ACHN (cell line): ENCODE measurements around the gene SMR3B.

Source experiments
- DNase-seq: peaks from one replicate; pipeline ENCODE4 v3.0.0-alpha.2; 2015
- in situ Hi-C: cut with HindIII; loops from 2 replicates; pipeline ENCODE4 v1.10.0; 2017; ENCODE audit warnings: low sequenced_read_pairs, low pct_ligation_motif_present, low pct_unique_long_range_greater_than_20kb

SMR3B gene

DNA sequence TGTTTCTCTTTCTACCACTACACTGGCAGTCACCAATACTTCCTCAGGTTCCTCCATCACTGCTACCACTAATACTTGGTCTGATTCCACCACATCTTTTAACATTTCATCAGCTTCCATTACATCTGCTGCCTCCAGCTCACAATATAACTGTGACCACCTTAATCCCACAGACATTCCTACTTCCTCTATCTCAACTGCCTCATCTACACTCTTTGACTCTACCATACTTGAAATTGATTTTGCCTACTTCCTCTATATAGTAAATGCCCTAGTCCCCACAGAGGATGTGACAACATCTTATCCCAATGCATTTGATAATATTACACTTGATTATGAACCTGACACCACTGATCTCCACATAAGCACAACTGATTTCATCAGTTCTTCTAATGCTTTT lies 43.9 kb downstream of the SMR3B start:
- in situ Hi-C loops, result no loop called here
- no peak for DNase-seq

DNA sequence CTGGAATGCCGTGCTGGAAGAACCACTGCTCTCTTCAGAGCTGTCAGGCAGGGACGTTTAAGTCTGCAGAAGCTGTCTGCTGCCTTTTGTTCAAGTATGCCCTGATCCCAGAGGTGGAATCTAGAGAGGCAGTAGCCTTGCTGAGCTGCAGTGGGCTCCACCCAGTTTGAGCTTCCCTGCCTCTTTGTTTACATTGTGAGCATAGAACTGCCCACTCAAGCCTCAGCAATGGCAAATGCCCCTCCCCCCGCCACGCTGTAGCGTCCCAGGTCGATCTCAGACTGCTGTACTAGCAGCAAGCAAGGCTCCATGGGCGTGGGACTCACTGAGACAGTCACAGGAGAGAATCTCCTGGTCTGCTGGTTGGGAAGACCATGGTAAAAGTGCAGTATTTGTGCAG lies 54.3 kb downstream of the SMR3B start:
- DNase-seq, result no peak
- in situ Hi-C loops, result no loop called here
